NCI-H226 (cell line): ENCODE data around the gene RNGTT.
"Not testable (repeated sequence)": the region's sequence is repeated elsewhere in the genome, so short reads cannot be mapped to it uniquely, and the experiment has no call there.

Source experiments
- DNase-seq: peaks from one replicate; pipeline ENCODE4 v3.0.0-alpha.2; 2015

The RNGTT gene

GRCh38 chr6:88970301-88970700 is 6.9 kb upstream of the RNGTT start:
- DNase-seq = no peak

- DNase-seq = not testable (repeated sequence)
Observed at GRCh38 chr6:88969255-88969654, 5.8 kb upstream of the RNGTT start.

GRCh38 chr6:88967891-88968290 is 4.5 kb upstream of the RNGTT start:
- DNase-seq = no peak

GRCh38 chr6:88965691-88966090 is 2.3 kb upstream of the RNGTT start:
- DNase-seq = no peak

- DNase-seq = no peak
Observed at GRCh38 chr6:88964509-88964908, 1.1 kb upstream of the RNGTT start.

- no peak for DNase-seq
Observed at GRCh38 chr6:88958842-88959241, 4.6 kb downstream of the RNGTT start.

GRCh38 chr6:88953550-88954386 is 9.7 kb downstream of the RNGTT start:
- no peak for DNase-seq

- peak; percentile 34 for DNase-seq
Observed at GRCh38 chr6:88952065-88952704, 11.2 kb downstream of the RNGTT start.

GRCh38 chr6:88945415-88946008 is 17.9 kb downstream of the RNGTT start:
- no peak for DNase-seq

GRCh38 chr6:88933521-88933920 is 29.9 kb downstream of the RNGTT start:
- DNase-seq = no peak

- not testable (repeated sequence) for DNase-seq
Observed at GRCh38 chr6:88932019-88932418, 31.4 kb downstream of the RNGTT start.

GRCh38 chr6:88922775-88923548 is 40.5 kb downstream of the RNGTT start:
- DNase-seq = peak; percentile 20

GRCh38 chr6:88921734-88922133 is 41.7 kb downstream of the RNGTT start:
- DNase-seq = no peak

GRCh38 chr6:88920774-88921733 is 42.4 kb downstream of the RNGTT start:
- DNase-seq = no peak

GRCh38 chr6:88920088-88920487 is 43.3 kb downstream of the RNGTT start:
- no peak for DNase-seq

- no peak for DNase-seq
Observed at GRCh38 chr6:88919032-88919431, 44.4 kb downstream of the RNGTT start.

- DNase-seq = no peak
Observed at GRCh38 chr6:88916615-88917208, 46.7 kb downstream of the RNGTT start.

GRCh38 chr6:88914895-88915598 is 48.4 kb downstream of the RNGTT start:
- DNase-seq = no peak

GRCh38 chr6:88914180-88914579 is 49.2 kb downstream of the RNGTT start:
- DNase-seq = no peak

GRCh38 chr6:88913471-88913870 is 49.9 kb downstream of the RNGTT start:
- no peak for DNase-seq
